Central memory CD8-positive, alpha-beta T cell (primary cell): ENCODE measurements around the gene TBX4.

Experiments
- ATAC-seq: fragments of 150-1000 bp; cut with Tn5 transposase; replicated peaks from 2 replicates; pipeline ENCODE4 v1.10.0; 2022; ENCODE audit warnings: mild to moderate bottlenecking, moderate FRiP score, moderate number of reproducible peaks; ENCODE audit not compliant: poor library complexity, severe bottlenecking; ENCODE audit errors: extremely low read depth
- DNase-seq, 2 donors: peaks; one replicate each; pipeline ENCODE4 v3.0.0; 2021; ENCODE audit warnings: low spot score in 2 of 2
- H3K27ac Mint-ChIP-seq: one replicate; pipeline ENCODE4 v1.8.0; 2022; ENCODE audit warnings: low read depth, mild to moderate bottlenecking, moderate library complexity, mixed read lengths
- H3K27me3 Mint-ChIP-seq: one replicate; pipeline ENCODE4 v1.8.0; 2022; ENCODE audit warnings: mixed read lengths
- H3K36me3 Mint-ChIP-seq: one replicate; pipeline ENCODE4 v1.8.0; 2022; ENCODE audit warnings: mild to moderate bottlenecking, moderate library complexity, mixed read lengths; ENCODE audit not compliant: insufficient read depth
- H3K4me1 Mint-ChIP-seq: one replicate; pipeline ENCODE4 v1.8.0; 2022; ENCODE audit warnings: mixed read lengths
- H3K4me3 Mint-ChIP-seq: one replicate; pipeline ENCODE4 v1.8.0; 2022; ENCODE audit warnings: mild to moderate bottlenecking, moderate library complexity, mixed read lengths
- H3K9me3 Mint-ChIP-seq: one replicate; pipeline ENCODE4 v1.8.0; 2022; ENCODE audit warnings: mixed read lengths

Gene TBX4

DNA sequence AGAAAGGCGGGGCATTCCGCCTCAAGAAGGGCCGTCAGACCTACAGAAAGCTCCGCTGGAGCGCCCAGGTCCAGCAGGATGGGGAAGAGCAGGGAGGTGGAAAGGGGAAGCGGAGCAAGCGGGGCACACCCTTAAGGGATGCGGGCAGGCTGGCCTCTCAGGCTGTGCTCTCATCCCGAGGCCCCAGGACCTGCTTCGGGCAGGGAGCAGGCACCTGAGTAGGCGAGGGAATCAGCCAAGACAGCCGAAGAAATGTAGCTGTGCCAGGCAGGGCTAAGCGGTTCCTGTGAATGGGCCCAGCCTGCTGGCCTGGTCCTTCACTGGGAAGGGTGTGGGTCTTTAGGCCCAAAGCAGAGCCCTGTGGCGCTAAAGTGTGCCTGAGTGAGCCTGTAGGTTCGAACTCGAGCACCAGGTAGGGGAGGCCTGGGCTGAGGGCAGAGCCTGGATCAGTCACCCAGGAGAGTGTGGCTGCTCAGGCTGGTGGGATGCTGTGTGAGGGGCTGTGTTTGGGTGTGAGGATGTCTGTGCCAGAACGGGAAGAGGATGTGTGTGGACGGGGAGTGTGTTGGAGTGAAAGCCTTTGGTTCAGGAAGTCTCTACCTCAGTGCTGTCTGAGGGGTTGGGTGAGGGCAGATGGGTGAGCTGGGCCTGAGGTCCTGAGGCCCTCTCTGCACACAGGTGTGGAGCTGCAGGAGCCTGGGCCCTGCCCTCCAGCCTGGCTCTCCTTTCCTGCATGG lies 3.3 kb downstream of the TBX4 start:
- no peak overlapping the region for H3K27ac Mint-ChIP-seq
- peaks cover 87% of the 10 kb centered on the region for H3K27me3 Mint-ChIP-seq
- DNase-seq (no peak), ATAC-seq (no peak)
- peaks cover 27% of the 10 kb centered on the region for H3K4me1 Mint-ChIP-seq
- H3K4me3 Mint-ChIP-seq, result no peak overlapping the region
- H3K9me3 Mint-ChIP-seq, result no peaks in the 10 kb centered on the region
- H3K36me3 Mint-ChIP-seq, result peaks cover 3% of the 10 kb centered on the region

DNA sequence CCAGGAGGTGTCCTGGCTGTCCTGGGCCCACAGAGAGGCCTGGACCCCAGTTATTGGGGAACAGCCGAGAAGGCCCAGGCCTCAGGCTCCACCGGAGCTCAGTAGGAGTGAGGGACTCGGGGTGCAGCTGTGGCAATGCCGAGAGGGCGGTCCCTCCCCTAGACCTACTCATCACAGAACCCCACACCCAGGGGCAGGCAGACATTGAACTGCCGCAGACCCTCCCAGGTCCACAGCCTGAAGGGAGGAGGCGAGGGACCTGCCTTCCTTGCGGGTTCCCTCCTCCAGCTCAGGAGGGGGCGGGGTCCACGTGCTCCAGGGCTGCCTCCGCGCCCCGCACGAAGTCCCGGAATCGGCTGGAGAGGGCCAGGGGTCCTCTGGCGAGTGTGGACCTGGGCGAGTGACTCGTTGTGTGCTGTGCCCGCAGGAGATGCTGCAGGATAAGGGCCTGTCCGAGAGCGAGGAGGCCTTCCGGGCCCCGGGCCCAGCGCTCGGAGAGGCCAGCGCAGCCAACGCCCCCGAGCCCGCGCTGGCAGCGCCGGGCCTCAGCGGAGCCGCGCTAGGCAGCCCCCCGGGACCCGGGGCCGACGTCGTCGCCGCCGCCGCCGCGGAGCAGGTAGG lies 3.9 kb downstream of the TBX4 start:
- H3K4me1 Mint-ChIP-seq, result peaks cover 27% of the 10 kb centered on the region
- no peaks in the 10 kb centered on the region for H3K9me3 Mint-ChIP-seq
- ATAC-seq, result no peak
- H3K27me3 Mint-ChIP-seq, result peaks cover 87% of the 10 kb centered on the region
- no peak for DNase-seq
- no peak overlapping the region for H3K4me3 Mint-ChIP-seq
- H3K27ac Mint-ChIP-seq, result no peak overlapping the region
- H3K36me3 Mint-ChIP-seq, result no peaks in the 10 kb centered on the region

DNA sequence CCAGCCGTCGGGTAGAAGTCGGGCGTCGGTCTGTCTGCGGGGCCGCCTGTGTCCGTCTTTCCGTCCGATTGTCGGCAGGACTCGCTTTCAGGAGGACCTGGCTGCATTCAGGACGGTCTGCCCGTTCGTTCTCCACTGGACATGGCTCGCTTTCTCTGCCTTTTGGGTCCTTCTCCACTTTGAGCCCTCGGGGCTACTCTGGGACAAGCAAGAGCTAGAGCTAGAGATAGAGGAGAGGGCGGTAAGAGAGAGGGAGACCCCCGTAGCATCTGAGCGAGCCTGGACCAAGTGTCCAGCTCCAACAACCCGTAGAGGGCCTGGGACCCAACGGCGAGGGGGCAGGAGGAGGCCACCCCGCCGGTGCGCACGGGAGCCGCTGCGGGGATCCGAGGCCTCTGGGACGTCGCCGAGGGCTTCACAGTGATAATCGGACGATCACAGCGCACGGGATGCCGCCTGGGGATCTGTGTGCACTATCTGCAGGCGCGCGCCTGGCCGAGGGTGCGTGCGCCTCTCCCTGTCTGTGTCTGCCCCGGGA lies 4.5 kb downstream of the TBX4 start:
- H3K36me3 Mint-ChIP-seq, result no peaks in the 10 kb centered on the region
- H3K27me3 Mint-ChIP-seq, result peaks cover 90% of the 10 kb centered on the region
- no peaks in the 10 kb centered on the region for H3K9me3 Mint-ChIP-seq
- ATAC-seq (no peak), DNase-seq (no peak)
- no peak overlapping the region for H3K27ac Mint-ChIP-seq
- peaks cover 27% of the 10 kb centered on the region for H3K4me1 Mint-ChIP-seq
- peak overlapping the region; percentile 51 for H3K4me3 Mint-ChIP-seq

DNA sequence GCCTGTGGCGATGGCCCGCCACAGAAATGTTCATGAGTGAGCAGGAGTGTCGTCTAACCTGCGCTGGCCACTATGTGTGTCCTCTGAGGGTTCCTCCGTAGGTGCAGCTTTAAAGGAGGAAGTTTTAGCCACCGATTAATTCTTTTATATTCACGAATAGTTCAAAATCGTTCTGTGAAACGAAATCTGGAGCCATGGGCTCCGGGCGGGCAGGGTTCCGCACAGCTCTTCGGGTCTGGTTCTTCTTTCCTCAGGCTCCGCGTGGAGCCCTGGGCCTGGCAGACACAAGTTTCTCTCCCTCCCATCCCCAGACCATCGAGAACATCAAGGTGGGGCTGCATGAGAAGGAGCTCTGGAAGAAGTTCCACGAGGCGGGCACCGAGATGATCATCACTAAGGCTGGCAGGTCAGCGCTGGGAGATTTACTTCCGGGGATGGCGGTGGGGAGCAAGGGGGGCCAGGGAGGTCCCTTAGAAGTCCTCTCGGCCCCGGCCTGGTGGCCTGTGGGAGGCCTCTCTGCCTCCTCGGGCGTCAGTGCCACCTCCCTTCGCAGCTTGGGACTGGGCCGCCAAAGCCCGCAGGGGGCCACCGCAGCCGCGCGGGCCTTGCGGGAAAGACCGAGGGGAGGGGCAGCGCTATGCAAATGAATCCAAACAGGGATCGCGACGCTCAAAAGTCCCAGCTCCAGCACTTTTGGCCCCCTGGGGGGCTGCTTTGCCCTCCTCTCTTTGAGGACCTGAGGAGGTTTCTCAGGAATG lies 5.2 kb downstream of the TBX4 start:
- no peaks in the 10 kb centered on the region for H3K36me3 Mint-ChIP-seq
- peaks cover 94% of the 10 kb centered on the region for H3K27me3 Mint-ChIP-seq
- ATAC-seq (no peak), DNase-seq (no peak)
- H3K4me3 Mint-ChIP-seq, result peak overlapping the region; percentile 51
- no peaks in the 10 kb centered on the region for H3K9me3 Mint-ChIP-seq
- no peak overlapping the region for H3K27ac Mint-ChIP-seq
- peaks cover 27% of the 10 kb centered on the region for H3K4me1 Mint-ChIP-seq

DNA sequence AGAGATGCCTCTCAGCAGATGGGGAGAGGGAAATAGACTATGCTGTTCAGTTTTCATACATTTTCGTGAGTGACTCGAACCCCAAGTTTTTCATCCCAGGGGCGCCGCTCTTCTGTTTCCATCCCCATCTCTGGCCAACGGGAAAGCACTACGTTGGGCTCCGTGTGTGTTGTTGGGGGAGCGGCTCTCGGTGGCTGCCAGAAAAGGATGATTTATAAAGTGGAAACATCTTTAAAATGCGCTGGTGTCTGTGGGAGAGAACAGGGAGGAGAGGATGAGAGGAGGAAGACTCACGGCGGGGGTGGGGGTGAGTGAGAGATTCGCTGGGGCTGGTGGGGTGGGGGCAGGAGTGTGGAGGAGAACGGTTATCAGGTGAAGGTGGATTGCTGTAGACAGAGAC lies 5.8 kb downstream of the TBX4 start:
- Mint-ChIP-seq H3K27ac (no peak overlapping the region), H3K36me3 (peaks cover 2% of the 10 kb centered on the region)
- ATAC-seq, result no peak

DNA sequence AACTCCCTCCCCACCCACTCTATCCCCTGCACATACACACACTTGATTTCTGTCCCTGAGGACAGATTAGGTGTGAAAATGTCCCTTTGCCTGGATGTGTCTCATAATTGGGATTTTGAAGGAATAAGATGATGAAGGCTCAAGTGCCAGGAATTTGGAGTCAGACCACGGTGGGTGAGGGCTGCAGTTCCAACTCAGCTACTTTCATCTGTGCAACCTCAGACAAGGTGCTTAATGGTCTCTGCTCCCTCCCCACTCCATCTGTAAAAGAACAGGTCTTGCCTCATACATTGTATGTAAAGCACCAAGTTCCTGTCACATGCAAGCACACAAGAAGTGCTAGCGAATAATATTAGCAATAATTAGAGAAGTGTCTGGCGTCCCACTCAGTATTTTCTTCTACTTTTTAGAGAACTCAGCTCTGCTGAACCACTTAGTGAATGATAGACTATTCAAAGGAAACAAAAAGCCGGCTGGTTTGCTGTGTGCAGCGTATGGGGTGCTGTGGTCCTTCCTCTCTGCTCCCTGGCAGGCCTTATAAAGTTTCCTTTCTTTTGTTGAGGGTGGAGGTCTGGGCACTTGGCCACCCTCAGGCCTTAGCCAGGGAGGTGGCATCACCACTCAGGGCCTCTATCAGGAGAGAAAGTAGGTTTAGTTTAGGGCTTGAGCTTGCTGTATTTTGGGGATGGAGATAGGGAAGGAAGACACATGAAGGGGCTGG lies 6.4 kb downstream of the TBX4 start:
- Mint-ChIP-seq H3K27ac (no peak overlapping the region), H3K4me3 (no peak overlapping the region), H3K9me3 (no peaks in the 10 kb centered on the region), H3K4me1 (peaks cover 25% of the 10 kb centered on the region), H3K36me3 (peaks cover 2% of the 10 kb centered on the region), H3K27me3 (peaks cover 94% of the 10 kb centered on the region)
- ATAC-seq (no peak), DNase-seq (no peak)

More for the DNA sequence above, 5.8 kb downstream of the TBX4 start:
- no peak for DNase-seq
- Mint-ChIP-seq H3K4me1 (peaks cover 27% of the 10 kb centered on the region), H3K27me3 (peaks cover 94% of the 10 kb centered on the region), H3K4me3 (peak overlapping the region; percentile 51), H3K9me3 (no peaks in the 10 kb centered on the region)

DNA sequence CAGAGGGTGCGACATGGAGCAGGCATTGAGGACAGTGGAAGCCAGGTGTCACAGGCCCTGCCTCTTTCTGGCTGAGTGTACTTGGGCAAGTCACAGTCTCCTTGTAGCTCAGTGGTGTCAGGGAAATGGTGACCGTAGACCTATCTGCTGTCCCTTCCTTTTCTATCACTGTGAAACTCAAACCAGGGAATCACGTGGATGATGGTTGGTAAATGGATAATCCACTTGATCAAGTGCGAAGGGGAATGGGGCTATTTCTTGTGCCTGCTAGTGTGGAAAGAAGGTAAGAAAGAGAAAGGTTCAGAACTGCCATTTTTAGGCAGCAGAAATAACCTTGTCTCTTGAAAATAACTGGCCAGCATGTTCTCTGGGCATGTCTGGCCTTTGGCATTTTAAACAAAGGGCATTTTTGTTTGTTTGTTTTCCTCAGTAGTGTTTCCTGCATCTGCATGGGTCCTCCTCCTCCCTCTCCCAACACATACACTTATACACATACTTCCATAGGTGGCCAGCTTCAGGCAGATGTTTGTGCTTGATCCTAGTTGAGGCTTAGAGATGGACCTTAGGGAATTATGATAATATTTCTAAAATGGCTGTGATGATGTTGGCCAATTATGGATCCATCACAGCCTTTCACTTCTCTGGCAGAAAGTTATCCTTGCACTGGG lies 7.1 kb downstream of the TBX4 start:
- ATAC-seq (no peak), DNase-seq (no peak)
- no peaks in the 10 kb centered on the region for H3K9me3 Mint-ChIP-seq
- H3K4me1 Mint-ChIP-seq, result peaks cover 18% of the 10 kb centered on the region
- no peak overlapping the region for H3K27ac Mint-ChIP-seq
- no peak overlapping the region for H3K4me3 Mint-ChIP-seq
- H3K27me3 Mint-ChIP-seq, result peaks cover 92% of the 10 kb centered on the region
- peaks cover 2% of the 10 kb centered on the region for H3K36me3 Mint-ChIP-seq

DNA sequence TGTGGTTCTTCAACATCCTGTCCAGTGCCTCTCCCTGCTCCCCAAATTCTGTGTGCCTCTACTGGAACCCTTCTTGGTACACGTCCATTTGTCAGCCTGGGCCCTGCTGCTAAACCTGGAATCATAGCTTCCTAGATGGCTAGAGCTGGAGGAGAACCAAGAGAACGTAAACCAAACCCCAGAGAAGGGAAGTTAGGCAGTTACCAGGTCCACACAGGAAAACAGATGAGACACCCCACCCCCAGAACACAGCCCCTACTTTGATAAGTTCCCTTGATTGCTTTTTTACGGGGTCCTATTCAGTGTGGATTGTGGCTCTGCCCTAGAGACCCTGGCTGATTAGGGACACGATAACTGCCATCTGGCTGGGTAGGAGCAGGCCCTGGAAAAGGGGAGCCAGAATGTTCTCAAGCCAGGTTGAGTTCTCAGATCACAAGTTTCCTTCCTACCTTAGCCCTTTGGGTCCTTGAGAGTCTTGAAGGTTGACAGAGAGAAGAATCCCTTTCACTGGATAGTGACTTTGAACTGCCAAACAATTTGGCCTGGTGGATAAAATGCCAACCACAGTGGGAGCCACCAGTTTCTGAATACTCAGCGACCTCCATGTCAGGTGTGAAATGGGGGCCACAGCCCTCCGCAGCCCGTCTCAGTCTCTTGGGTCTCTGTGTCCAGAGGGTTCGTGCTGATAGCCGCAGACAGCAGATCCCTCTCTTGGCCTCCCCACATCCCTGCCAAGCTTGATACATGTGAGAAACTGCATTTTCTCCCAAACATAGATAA lies 7.9 kb downstream of the TBX4 start:
- Mint-ChIP-seq H3K27me3 (peaks cover 92% of the 10 kb centered on the region), H3K4me1 (peaks cover 14% of the 10 kb centered on the region)
- ATAC-seq, result no peak

DNA sequence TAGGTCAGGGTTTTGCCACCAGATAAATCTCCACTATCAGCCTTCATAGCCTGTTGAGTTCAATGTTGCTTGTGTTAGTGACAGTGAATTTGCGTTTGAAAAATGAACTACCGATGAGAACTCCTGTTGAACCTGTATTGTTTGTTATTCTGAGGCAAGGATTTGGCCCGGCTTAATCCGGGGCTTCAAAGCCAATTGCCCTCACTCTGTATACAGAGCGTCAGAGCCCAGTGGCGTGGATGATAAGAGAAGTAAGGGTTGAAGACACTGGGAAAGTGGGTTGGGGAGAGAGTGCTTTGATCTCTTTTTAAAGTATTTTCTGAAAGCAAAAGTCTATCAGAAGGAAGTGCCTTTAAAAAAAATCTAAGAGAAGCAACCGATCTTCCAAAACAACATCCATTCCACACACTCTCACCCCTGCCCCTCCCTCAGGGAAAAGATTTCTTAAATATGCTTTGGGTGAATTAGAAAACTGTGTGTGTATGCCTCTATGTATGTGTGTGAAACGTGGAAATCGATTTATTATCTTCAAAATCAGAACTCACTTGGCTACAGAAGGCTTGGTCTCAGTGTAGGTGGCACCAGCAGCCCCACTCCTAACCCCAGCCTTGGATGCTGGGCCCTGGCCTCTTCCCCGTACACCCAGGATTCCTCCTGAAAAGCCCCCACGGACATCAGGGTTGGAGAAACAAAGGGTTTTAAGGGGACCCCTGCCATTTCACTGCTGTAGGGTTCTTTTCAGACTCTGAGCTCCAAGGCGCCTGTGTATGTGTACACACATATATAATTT lies 8.8 kb downstream of the TBX4 start:
- peaks cover 92% of the 10 kb centered on the region for H3K27me3 Mint-ChIP-seq
- no peak overlapping the region for H3K27ac Mint-ChIP-seq
- ATAC-seq (no peak), DNase-seq (no peak)
- H3K4me3 Mint-ChIP-seq, result no peak overlapping the region
- H3K4me1 Mint-ChIP-seq, result peaks cover 7% of the 10 kb centered on the region
- no peaks in the 10 kb centered on the region for H3K9me3 Mint-ChIP-seq
- H3K36me3 Mint-ChIP-seq, result peaks cover 2% of the 10 kb centered on the region

More for the DNA sequence above, 7.9 kb downstream of the TBX4 start:
- no peaks in the 10 kb centered on the region for H3K9me3 Mint-ChIP-seq
- peaks cover 2% of the 10 kb centered on the region for H3K36me3 Mint-ChIP-seq
- no peak overlapping the region for H3K4me3 Mint-ChIP-seq
- DNase-seq, result no peak
- H3K27ac Mint-ChIP-seq, result no peak overlapping the region

DNA sequence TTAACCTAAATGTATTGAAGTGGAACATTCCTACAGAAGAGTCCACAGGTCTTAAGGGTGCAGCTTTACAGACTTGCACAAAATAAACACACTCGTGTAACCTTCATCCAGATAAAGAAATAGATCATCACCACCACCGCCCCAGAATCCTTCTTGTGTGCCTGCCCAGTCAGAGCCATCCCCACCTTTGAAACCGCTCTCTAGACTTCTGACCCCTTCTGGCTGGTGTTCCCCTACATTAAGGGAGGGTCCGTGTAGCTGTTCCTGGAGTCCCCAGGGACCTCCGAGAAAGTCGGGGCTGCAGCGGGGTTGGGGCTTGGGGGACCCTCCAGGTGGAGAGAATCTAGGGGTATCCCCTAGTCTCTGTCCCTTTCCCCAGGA lies 9.4 kb downstream of the TBX4 start:
- Mint-ChIP-seq H3K27me3 (peaks cover 95% of the 10 kb centered on the region), H3K9me3 (no peaks in the 10 kb centered on the region), H3K4me3 (no peak overlapping the region), H3K27ac (no peak overlapping the region), H3K4me1 (peaks cover 7% of the 10 kb centered on the region), H3K36me3 (peaks cover 2% of the 10 kb centered on the region)
- DNase-seq (no peak), ATAC-seq (no peak)
